ENCODE measurements around the gene CTNNA3.

DNA sequence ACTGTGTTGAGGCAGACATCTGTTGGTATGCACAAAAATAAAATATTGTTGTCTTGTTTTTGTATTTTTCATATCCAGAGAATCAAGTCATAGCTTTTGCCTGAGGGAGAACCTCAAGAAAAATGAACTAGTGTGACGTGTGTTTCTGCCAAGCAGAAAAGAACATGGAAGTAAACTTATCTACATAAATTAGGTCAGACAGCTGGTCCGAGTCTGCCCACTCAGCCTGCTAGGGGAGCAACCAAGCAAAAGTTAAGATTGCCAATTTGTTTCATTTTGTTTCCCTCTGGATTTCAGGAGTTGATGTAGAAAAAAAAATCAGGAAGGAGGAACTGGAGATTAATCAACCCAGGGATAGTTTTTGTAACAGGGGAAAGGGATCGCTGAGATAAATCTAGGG, 1342.6 kb downstream of the CTNNA3 start:
- TF ChIP-seq POLR2AphosphoS5 (IDR thresholded peaks at IDR 0.05) (no peak), POLR2A (IDR thresholded peaks at IDR 0.05) (no peak)
- TF ChIP-seq, protein P1, sequence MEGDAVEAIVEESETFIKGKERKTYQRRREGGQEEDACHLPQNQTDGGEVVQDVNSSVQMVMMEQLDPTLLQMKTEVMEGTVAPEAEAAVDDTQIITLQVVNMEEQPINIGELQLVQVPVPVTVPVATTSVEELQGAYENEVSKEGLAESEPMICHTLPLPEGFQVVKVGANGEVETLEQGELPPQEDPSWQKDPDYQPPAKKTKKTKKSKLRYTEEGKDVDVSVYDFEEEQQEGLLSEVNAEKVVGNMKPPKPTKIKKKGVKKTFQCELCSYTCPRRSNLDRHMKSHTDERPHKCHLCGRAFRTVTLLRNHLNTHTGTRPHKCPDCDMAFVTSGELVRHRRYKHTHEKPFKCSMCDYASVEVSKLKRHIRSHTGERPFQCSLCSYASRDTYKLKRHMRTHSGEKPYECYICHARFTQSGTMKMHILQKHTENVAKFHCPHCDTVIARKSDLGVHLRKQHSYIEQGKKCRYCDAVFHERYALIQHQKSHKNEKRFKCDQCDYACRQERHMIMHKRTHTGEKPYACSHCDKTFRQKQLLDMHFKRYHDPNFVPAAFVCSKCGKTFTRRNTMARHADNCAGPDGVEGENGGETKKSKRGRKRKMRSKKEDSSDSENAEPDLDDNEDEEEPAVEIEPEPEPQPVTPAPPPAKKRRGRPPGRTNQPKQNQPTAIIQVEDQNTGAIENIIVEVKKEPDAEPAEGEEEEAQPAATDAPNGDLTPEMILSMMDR (IDR thresholded peaks at IDR 0.05 in 8 of 11, conservative IDR thresholded peaks at IDR 0.05 in 3 of 11): no peak

All from spleen (tissue), 7 donors.